DMS 273 (cell line): ENCODE data around the gene KLHL29.

Source experiments
- DNase-seq: peaks from one replicate; lab custom pipeline; 2025; ENCODE audit not compliant: unreplicated experiment; lab: John Stamatoyannopoulos, UW

Gene KLHL29

DNA sequence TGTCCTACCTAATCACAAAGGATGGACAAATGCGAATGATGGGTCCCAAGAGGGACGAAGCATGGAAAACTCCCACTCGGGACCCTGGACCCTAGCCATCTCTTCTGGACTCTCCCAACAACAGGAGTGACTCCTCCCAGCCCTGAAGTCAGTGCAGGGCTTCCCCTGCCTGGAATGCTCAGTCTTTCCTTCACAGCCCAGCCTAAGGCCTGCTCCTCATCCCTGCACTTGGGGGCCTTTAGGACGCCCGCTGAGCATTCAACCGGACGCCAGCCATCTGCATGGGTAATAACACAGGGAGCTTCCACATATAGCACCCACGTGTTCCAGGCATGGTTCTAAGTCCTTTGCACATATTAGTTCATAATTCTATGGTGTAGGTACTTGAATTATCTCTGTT, 237.5 kb downstream of the KLHL29 start:
- DNase-seq = peak; percentile 29

DNA sequence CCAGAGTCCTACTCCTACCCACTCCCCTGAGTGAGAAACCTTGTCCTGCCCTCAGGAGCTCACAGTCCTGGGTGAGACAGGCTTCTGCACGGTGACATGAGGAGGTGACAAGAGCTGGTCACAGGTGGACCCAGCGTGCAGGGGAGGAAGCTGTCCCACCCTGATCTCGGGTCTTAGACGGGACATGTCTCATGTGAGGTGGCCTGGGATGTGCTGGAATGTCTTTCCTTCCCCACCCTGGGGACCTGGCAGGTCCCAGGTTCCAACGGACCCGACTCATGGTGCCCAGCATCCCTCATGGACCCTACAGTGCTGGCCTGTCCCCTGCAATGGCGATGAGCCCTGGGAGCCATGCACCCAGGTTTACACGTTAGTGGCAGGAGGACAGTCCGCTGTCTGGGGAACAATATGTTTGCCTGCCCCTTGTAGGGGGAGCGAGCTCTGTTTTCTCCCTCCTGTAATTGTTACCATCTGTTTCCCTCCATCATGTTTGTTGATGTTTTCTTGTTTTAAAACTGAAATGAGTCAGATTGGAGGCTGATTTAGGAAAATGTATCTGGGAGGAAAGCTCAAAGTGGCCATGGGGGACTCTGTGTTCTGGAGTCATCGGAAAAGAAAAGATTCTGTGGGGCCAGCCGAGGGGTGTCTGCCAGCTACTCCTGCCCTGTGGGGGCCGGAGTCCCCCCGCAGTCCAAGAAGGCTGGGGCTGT, 238.1 kb downstream of the KLHL29 start:
- no peak for DNase-seq

DNA sequence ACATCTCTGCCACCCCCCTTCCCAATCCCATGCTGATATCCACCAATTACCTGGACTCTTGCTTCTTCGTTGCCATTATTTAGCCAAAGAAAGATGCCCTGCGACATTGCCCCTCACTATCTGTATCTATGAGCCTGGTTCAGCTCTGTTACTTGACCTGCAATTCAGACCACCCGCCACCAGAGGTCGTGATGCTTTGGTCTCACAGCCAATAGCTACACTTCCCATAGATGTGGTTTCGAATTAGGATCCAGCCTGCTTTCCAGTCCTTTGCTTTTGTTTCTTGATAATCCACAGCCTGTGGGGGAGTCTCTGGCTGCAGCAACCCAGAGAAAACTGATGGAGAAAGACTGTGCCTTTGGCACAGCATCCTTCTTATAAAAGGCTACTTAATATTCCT, 239.4 kb downstream of the KLHL29 start:
- peak; percentile 58 for DNase-seq

DNA sequence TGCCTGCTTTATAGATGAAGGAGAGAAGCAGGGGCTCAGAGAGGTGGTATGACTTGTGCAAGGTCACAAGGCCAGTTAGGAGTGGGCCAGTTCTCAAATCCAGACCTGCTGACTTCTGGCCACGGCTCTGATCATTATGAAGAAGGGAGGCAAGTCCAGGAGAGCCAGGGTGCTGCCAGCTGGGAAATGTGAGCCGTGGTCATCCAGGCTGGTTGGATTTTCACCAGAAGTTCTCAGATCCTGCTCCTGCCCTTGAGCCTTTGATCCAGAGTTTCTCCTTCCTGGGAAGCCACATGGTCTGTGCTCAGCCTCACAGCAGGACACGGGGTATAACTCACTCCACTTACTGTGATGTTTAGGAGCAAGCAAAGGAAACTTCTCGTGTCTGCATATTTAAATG, 239.9 kb downstream of the KLHL29 start:
- no peak for DNase-seq

DNA sequence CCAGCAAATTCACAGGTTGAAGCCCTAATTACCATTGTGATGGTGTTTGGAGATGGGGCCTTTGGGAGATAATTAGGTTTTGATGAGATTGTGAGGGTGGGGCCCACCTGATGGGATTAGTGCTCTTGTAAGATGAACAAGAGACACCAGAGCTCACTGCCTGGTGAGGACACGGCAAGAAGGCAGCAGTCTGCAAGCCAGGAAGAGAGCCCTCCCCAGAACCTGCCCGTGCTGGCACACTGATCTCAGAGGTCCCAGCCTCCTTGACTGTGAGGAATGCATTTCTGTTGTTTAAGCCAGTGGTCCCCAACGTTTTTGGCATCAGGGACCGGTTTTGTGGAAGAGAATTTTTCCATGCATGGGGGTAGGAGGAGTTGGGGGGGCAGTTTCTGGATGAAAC, 240.7 kb downstream of the KLHL29 start:
- no peak for DNase-seq

DNA sequence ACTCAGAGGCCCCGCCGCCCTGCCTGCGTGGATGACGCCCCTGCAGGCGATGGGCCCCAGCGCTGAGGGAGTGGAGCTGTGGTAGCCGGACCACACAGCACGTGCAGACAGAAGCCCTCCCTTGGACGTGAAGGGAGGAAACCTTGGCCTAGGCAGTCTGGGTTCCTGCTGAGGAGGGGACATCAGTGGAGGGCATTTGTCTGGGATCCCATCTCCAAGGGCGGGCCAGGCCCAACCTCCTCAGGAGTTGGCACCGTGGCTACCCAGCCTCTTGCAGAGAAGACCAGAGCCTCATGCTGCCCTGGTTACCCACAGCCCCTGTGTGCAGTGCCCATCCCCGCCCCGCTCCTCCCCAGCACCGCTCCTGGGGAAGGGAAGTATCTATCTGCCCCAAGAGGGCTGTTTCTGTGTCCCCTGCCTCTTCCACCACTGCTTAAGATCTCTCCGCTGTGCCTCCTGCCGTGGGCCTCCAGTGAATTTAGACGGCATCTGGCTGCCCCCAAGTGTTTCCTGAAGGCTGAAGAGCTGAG, 241.8 kb downstream of the KLHL29 start:
- DNase-seq = no peak

DNA sequence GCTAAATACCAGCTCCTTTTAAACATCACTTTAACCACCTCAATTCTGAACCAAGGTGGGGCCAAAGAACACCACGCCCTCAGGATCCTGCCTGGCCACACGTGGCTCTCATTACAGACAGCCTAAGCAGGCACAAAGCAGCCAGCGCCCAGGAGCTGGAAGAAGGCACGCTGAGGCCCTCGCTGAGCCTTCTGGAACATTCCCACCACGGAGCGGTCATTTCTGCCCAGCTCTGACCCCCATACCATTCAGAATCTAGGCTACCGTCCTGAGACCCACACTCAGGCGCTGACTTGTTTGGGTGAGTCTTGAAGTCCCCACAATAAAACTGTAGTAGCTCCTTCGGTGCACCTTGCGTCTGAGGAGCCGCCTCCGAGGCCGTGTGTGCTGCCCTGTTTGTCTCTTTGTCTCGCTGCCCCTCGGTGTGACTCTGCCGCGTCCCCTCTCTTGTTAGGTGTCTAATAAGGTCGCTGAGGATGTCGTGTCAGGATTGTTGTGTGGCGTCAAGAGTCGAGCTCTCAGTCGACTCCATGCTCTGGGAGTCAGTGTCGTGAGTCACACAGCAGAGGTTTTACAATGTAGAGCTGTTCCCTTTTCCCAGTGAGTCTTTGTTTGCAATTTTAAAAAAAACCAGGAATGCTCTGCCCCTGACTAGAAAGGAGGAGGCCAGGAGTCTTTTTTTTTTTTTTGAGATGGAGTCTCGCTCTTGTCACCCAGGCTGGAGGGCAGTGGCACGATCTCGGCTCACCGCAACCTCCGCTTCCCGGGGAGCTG, 242.4 kb downstream of the KLHL29 start:
- no peak for DNase-seq

DNA sequence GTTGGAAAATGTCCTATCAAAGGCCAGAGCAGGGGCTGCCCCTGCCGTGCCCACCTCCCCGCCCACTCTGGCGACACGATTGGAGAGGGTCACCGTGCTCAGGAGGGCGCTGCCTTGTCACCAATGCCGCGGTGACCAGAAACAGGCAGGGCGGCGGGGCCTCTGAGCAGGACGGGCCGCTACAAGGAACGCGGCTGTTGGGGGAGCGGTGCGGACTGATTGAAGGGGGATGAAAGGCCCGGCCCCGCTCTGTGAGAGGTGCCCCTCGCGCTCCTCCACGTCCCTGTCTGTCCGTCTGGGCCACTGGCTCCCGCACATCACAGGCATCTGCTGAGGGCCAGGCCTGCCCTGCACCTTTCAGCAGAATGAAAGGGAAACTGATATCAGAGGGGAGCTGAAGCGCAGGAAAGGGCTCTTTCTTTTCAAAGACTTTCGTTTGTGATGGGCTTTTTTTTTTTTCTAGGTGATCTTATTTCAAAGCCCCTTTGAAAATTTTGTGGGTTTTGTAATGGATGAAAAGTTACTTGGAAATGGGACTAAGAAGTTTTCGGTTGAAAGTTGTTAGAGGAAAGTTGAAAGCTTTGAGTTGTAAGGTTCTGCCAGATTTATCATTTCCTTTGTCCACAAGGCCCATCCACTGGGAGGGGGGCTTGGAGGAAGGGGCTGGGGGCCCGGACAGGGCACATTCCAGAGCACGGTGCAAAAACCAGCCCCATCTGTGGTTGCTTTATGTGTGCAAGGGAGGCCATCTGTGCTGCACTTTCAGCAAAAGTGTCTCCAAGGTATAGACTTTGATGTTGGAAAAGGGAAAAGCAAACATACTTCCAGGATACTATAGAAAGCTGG, 244.2 kb downstream of the KLHL29 start:
- DNase-seq = no peak

DNA sequence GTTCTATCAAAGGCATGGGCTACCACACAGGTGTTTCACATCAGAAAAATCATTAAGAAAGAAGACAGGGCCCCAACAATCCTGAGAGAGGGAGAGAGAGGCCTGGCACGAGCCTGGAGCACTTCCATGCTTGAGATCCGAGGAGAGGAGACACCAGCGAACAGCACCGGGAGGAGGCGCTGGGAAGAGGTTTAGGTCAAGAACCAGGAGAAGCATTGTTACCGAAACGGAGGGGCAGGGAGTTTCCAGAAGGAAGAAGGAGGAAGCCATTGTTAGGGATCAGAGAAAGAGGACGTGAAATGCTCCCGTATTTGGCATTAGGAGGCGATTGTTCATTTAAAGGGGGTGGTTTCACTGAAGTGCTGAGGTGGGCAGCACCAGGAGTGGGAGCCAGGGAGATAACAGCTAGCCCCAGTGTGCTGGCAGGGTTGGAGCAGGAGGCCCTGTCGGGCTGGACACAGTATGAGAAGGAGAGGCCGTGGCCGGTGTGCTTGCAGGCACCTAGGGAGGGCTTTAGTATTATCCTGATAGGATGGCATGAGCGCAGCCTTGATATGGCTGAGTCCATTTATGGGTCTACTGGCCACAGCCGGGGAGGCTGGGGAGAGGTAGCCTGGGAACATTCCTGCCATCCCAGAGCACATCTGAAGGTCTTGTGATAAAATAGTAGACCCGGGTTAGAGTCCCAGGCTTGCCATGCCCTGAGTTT, 244.9 kb downstream of the KLHL29 start:
- no peak for DNase-seq

DNA sequence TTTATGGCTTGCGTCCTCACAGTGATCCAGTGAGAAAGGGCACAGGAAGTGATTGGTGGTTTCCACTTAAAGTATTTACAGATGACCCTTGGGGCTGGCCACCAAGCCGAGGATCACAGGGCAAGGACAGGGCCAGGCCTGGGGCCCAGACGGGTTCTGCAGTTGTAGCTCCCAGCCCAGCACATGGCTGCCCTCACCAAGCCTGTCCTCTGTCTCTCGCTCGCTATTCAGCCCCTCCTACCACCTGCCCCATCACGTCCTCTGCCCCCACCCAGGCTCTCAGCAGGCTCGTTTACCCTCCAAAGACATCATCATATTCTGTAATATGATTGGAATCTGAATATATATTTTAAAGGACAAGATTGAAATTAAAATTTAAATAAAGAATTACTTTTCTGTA, 246.0 kb downstream of the KLHL29 start:
- no peak for DNase-seq

DNA sequence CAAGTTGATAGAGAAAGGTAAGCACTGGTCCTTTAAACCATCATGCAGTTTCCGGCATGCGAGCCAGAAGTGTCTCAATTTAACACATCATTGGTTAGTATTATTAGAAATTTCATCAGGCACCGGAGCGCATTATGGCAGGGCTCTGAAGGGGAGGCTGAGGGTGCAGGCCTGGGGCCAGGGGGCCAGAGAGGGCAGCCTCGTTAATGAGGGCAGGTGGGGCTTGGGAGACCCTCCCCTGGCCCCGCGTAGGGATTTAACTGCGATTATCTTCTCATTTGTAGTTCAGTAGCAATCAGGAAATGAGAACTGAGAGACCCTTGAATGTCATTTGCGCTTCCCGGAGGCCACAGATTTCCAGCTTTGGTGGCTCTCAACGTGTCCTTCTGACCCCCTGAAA, 246.4 kb downstream of the KLHL29 start:
- no peak for DNase-seq

DNA sequence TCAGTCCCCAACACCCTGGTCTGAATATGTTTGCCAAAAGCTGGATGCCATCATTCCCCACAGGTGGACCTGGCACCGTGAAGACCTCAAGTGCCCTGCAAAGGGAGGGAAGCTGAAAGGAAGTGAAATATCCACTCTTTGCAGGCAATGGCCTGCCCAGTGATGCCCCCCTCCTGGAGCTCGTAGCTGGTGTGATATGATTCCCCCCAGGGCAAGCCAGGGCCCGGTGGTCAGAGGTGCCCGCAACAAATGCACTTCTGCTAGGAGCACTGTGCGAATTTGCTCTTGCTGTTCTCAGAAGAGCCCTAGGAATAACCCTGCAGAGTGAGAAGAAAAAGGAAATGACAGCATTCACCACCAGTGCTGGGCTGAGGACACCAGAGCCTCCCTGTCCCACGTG, 247.4 kb downstream of the KLHL29 start:
- DNase-seq = no peak

DNA sequence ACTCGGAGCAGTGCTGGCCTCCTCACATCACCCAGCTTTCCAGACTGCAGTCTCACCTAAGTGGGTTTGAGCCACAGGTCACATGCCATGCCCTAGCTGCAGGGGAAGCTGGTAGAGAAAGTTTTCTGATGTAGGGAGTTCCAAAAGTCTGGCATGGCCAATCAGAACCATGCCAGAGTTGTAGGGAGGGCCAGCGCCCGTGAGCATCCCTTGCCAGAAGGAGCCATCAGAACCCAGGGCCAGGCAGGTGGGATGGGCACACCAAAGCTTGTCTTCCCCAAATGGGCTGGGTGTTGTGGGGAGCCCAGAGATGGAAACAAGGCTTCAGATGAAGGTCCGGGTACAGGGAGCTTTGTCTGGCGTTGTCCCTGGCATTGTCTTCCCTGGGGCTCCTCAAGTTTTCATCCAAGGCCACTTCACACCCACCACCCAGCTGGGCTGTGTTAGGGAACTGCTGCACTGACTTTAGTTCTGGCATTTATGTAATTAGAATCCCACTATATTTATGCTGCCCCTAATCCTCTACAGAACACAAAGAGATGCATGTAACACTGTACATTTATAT, 247.9 kb downstream of the KLHL29 start:
- no peak for DNase-seq

DNA sequence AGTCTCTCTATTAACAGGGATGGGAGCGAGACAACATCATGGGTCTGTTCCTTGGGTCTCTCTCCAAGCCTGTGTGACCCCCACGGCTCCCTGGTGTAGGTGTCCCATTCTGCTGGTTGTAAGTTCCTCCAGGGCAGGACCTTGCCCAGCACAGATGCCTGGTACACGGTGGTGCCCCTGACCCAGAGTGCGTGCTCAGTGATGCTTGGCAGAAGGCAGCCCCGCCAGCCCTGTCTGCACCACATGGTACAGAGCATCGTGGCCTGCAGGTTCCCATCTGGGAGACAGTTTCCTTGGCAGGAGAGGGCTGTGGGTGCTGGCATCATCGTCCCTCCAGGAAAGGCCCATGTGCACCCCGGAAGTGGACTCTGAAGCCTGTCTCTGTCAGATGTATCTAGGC, 249.0 kb downstream of the KLHL29 start:
- DNase-seq = no peak

DNA sequence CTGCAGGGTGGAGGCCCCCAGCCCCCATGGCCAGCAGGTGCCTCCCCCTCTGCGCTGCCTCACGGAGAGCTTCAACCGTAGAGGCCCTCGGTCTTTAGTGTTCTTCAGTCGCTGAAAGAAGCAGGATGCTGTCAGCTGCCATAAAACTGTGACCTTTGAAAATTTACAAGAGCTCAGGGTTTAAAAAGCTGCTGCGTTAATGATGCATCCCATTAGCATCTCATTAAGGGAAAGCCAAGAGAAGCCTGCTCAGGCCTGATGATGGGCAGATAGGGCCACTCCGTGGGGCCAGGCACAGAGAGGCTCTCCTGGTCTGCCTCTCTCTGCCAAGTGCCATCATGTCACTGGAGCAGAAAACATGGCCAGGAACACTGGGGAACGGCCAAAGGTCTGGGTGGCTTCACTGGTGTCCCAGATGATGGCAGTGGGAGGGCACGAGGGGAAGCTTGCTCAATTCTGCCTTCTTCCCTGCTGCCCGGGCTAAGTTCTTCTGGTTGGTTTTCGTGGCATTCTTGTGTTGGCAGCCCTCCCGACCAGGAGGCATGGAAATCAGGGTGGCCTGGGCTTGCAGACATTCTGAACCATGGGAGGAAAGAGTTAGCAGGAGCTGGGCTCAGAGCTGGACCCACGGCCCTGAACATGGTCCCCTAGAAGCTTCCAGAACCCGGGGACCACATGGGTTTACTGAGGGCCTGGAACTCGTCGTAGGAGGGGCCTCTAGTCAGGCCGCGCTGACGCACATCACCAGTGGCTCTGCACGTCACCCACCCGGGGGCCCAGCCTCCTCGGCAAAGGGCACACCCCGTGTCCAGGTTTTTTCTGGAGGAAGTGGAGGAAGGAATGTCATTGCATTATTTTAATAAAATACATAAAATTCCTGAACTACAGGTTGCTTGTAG, 250.7 kb downstream of the KLHL29 start:
- peak; percentile 35 for DNase-seq

DNA sequence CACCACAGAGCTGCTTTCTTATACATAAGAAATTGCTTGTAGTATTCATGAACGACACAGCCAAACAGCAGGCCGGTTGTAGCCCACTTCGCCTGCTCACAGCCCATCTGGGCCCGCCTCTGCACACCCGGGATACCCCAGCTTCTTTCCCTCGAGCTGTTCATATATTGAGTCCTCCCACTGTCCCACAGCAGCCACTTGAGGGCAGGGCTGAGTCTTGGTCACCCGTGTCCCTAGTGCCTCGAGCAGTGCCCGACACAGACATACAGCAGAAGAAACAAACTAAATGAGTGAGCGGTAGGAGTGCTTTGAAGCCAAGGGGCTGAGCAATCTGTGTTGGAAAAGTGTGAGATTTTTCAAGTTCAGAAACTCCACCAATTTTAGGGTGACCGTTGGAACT, 251.4 kb downstream of the KLHL29 start:
- DNase-seq = peak; percentile 38

DNA sequence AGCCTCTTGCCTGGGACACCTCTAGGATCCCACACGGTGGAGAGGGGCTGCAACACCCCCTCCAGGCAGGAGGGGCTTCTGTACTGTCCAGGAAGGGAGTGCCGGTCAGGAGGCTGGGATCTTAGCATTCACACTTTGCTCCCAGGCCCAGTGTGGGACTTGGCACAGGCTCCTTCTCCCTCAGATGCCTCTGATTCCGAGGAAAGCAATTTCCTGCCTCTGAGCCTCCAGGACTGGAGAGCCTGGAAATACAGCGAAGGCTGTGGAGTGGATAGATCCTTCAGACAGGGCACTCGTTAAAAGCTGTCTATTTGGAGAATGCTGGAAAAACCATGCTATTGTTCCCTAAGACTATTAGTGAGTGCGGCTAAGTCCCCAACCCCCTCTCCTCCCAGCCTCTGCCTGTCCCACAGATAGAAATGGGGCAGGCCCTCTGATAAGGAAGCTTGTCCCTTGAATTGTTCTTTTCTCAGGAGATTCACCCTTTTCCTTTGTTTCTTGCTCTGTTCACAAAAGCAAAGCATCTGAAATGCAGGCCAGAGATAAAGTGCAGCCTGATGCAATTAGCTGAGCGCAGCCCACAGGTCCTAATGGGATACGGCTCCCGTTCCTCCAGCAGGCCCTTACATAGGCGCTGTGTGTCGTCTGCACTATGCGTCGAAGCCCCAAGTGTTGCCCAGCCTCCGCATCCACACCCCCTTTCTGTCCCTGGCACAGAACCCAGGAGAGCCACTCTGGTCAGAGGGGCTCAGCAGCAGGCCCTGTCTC, 252.2 kb downstream of the KLHL29 start:
- peak; percentile 15 for DNase-seq

DNA sequence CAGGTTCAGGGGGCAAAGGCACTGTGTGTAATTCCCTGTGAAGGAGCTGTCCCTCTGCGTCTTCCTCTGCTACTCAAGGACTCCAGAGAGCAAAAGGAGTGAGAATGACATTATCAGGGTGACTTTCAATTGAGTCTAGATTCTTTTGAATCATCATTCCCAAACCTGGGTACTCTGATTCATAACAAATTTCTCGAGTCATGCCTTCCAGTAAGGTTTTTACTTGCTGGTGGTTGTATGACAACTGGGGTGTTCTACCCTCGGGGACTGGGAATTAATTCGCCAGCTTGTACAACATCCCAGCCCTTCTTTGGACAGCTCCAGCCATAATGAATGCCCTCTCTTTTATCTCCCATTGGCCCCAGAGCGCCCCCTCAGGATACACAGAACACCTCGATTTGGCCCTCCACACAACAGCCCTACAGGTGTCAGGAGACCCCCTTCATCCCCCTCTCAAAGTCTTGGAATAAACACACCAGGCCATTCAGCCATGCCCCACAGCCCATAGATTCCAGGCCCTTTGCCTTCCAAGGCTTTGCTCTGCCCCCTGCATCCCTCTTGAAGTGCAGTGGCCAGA, 254.5 kb downstream of the KLHL29 start:
- DNase-seq = no peak
